ENCODE data around the gene NRSN1. TPM values are rescaled to one million over a fixed set of nuclear protein-coding genes. Genes with fewer than 3 reads are reported as not detected.

The NRSN1 gene
- total and polyA plus RNA-seq, 10 donors: 0.03 TPM; not detected in 9

- intact Hi-C loops (cut with DNase I; ENCODE audit: low total_unique reads): no loop called here
- Histone ChIP-seq H3K9me3 (peaks cover 0 to 5% (median 0%) of the 10 kb centered on the region in 8 donors), H3K4me1 (no peaks in the 10 kb centered on the region), H3K4me3 (no peak overlapping the region), H3K36me3 (no peaks in the 10 kb centered on the region), H3K27ac (no peak overlapping the region), H3K27me3 (replicated peaks in 1 of 7) (peaks cover 0 to 27% (median 0%) of the 10 kb centered on the region in 7 donors)
- TF ChIP-seq POLR2AphosphoS5 (IDR thresholded peaks at IDR 0.05) (no peak), POLR2A (IDR thresholded peaks at IDR 0.05) (no peak)
- DNase-seq: no peak
Measured at GRCh38 chr6:24187965-24188577, 62.1 kb downstream of the NRSN1 start.

DNA sequence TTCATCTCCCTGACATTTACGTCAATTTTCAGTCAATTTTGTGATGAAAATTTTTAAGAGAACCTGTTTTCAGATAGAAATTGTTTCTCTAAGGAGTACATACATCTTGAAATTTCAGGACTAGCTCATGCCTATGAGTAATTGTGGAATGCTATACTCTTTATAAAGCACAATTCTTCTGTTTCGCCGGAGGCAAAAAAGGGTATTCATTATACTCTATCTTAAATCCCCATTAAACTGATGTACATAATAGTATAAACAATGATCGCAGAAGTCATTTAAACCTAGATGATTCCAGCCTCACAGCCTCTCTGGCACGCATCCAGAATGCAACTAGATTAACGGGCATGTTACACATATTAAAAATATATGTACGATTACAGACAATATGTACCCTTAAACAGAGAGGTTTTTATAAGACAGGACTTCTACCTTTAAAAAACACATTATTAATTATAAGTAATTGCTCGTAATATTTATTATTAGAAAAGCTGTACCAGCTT is 62.6 kb downstream of the NRSN1 start:
- no peak for TF ChIP-seq POLR2AphosphoS5 (IDR thresholded peaks at IDR 0.05)
- WGBS, 5 donors: 76 to 87% (median 77%) methylated on average over 8 of the region's 8 CpGs
- no peaks in the 10 kb centered on the region for H3K36me3 ChIP-seq
- no peaks in the 10 kb centered on the region for H3K4me1 ChIP-seq
- intact Hi-C loops (cut with DNase I; ENCODE audit: low total_unique reads): no loop called here
- no peak overlapping the region for H3K4me3 ChIP-seq
- peaks cover 0 to 27% (median 0%) of the 10 kb centered on the region in 7 donors for H3K27me3 ChIP-seq (replicated peaks in 1 of 7)
- no peak for DNase-seq
- H3K27ac ChIP-seq: no peak overlapping the region
- H3K9me3 ChIP-seq: no peaks in the 10 kb centered on the region

GRCh38 chr6:24191346-24191745 is 65.3 kb downstream of the NRSN1 start:
- intact Hi-C loops (cut with DNase I; ENCODE audit: low total_unique reads): no loop called here
- TF ChIP-seq POLR2AphosphoS5 (IDR thresholded peaks at IDR 0.05) (no peak), CTCF (IDR thresholded peaks at IDR 0.05 in 8 of 11, conservative IDR thresholded peaks at IDR 0.05 in 3 of 11) (no peak), POLR2A (IDR thresholded peaks at IDR 0.05) (no peak)
- no peak overlapping the region for H3K4me3 ChIP-seq
- H3K36me3 ChIP-seq: no peaks in the 10 kb centered on the region
- H3K4me1 ChIP-seq: no peaks in the 10 kb centered on the region
- H3K9me3 ChIP-seq: no peaks in the 10 kb centered on the region
- WGBS, 5 donors: 42 to 48% (median 47%) methylated on average over 2 of the region's 2 CpGs
- peaks cover 0 to 27% (median 0%) of the 10 kb centered on the region in 7 donors for H3K27me3 ChIP-seq (replicated peaks in 1 of 7)
- no peak overlapping the region for H3K27ac ChIP-seq
- no peak for DNase-seq

GRCh38 chr6:24193364-24193763 is 67.3 kb downstream of the NRSN1 start:
- no peaks in the 10 kb centered on the region for H3K4me1 ChIP-seq
- H3K36me3 ChIP-seq: no peaks in the 10 kb centered on the region
- H3K4me3 ChIP-seq: no peak overlapping the region
- H3K27me3 ChIP-seq (replicated peaks in 1 of 7): peaks cover 0 to 24% (median 4%) of the 10 kb centered on the region in 7 donors
- no peaks in the 10 kb centered on the region for H3K9me3 ChIP-seq
- TF ChIP-seq POLR2AphosphoS5 (IDR thresholded peaks at IDR 0.05): no peak
- TF ChIP-seq CTCF (IDR thresholded peaks at IDR 0.05 in 8 of 11, conservative IDR thresholded peaks at IDR 0.05 in 3 of 11): no peak
- no peak for TF ChIP-seq POLR2A (IDR thresholded peaks at IDR 0.05)
- no peak for DNase-seq
- H3K27ac ChIP-seq: no peak overlapping the region
- intact Hi-C loops (cut with DNase I; ENCODE audit: low total_unique reads): no loop called here

DNA sequence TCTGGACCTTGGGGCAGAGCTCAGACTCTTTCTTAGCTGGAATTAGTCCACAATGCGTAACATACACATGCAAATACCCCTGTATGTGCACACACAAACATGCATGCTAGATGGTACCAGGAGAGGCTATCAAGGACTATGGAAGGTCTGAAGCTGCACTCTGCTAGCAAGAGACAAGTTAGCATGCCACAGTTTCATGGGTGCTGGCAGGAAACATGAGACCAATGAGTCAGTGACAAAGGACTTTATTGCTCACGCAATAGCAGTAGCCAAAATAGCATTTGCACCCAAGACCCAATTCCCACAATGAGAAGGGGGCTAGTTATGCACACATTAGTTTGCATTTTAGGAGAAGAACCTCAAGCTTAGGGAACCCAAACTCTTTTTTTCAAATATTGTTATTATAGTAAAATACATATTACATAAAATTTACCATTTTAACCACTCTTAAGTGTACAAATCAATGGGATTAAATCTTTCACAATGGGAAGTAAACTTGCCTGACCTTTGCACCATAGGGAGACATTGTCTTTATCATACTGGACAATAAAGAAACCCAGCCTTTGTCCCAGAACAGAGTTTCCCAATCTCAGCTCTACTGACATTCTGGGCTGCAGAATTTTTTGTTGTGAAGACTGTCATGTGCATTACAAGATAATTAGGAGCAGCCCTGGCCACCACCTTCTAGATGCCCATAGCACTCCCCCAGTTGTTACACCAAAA is 69.1 kb downstream of the NRSN1 start:
- DNase-seq: no peak
- Histone ChIP-seq H3K36me3 (no peaks in the 10 kb centered on the region), H3K4me1 (no peaks in the 10 kb centered on the region), H3K27me3 (replicated peaks in 1 of 7) (peaks cover 0 to 24% (median 5%) of the 10 kb centered on the region in 7 donors), H3K9me3 (peaks cover 0 to under 1% (median 0%) of the 10 kb centered on the region in 8 donors), H3K4me3 (no peak overlapping the region), H3K27ac (no peak overlapping the region)
- intact Hi-C loops (cut with DNase I; ENCODE audit: low total_unique reads): no loop called here
- no peak for TF ChIP-seq CTCF (IDR thresholded peaks at IDR 0.05 in 8 of 11, conservative IDR thresholded peaks at IDR 0.05 in 3 of 11)
- no peak for TF ChIP-seq POLR2AphosphoS5 (IDR thresholded peaks at IDR 0.05)
- no peak for TF ChIP-seq POLR2A (IDR thresholded peaks at IDR 0.05)
- 88 to 98% (median 94%) methylated on average over 2 of the region's 2 CpGs for WGBS, 5 donors

Measured in spleen (tissue), 11 donors.